ENCODE results near the gene PDGFD.

PDGFD gene

DNA sequence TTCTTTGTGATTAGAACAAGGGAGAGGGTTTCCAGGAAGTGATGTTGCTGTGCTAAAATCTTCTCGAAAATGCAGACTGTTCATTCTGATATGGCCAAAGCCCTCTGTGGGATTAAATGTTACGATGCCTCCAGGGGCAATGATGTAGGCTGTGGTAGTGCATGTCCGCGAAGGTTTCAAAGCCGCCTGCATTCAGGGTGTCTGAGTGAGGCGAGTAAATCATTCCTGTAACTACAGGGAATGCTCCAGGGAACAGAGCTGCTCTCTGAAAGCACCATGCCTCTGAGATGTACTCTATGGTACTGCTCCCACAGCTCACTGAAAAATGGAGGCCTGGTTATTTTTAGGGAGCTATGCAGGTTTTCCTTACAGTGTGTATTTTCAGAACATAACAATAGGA, 21.2 kb downstream of the PDGFD start:
- no peak for DNase-seq

DNA sequence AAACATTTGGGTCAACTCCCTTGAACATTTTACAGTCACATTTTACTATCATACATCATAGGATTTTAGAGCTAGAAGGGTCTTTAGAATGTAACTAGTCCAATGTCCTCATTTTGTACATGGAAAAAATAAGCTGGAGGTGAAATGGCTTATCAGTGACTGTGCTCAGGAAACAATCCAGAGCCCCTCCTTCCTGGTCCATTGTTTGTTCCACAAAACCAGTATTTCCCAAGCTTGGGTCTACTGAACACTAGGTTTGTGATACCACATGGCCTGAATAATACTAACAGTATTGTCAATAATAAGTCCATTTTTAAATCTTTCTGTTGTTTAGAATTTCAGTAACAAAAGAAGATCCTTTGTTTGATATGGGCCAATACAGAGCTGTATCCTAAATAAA, 27.1 kb downstream of the PDGFD start:
- DNase-seq = no peak

DNA sequence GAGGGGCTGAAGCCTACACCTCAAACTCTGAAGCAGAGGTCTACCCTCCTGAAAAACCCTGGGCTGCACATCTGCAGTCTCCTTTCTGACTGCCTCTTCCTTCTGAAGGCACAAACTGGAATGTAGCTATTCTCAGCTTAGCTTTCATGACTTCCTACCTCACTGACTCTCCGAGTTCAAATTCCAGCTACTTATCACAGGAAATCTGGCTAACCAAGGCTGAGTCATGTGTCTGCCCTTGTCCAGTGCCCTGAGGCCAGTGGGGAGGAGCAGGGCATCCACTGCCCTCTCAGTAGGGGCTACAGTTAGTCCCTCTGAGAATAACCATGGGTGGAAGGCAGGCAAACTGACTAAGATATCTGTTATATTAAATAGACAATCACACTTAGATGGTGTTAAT, 29.2 kb downstream of the PDGFD start:
- DNase-seq = no peak

DNA sequence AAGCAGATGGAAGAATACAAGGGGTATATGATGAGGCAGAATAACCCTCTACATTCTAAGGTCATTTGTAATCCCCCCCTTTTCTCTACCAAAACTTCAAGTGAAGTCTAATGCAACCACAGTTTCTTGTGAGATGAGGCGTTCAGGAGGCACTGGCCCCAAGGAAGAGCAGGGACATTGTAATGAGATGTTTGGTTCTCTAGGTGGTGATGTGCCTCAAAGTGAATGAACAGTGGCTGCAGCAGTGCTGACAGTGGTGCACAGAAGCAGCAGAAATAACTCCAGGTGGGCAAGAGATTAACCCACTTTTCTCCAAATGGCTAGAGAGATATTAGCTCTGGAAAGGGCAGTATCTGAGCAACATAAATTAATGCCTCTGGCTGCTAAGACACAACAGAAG, 33.8 kb downstream of the PDGFD start:
- no peak for DNase-seq

DNA sequence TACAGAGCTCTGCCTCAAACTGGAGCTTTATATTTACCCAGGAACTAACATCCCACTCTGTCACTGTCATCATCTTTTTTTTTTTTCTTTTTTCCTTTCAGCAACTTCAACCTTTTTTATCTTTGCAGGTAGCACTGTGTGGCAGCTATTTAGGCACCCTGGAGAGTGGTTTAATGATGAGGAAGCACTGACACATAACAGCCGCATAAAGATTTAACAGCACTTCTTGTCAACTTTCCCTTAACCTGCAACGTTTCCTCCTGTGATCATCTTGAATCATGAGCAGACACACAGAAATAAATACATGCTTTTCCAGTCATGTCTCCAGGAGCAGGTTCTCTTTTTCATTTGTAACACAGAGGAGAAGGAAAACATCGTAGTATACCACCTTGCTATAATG, 34.8 kb downstream of the PDGFD start:
- DNase-seq = no peak

DNA sequence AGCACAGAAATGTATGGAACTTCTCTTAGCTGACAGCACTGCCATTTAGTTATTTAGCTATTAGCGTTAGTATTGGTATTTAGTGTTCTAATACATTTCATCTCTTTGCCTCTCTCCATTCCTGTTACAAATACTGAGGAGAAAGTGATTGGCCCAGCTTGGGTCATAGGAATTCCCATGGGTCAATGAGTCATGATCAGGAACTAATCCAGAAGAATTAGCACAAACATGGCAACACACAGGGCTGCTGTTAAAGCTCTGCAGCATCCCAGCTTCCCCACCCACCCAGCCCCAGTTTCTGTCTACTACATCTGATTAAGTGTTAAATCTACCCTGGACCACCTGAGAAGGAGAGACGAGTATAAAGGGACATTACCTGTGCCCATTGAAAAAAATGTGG, 36.1 kb downstream of the PDGFD start:
- no peak for DNase-seq

DNA sequence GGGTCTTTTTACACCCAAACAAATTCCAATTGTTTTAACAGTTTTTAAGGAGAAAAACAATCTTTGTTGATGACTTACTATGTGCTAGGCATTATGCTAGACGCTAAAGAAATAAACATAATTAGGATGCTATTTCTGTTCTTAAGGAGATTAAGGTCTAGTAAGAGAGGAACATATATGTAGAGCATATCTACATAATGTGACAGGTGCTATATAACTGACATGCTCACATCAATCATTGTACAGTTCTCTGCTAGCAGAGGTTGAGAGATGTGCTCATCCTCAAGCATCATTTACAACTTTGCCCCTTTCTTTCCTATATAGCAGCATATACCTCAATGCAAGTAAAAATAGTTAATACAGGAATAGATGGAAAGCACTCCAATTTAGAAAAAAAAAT, 37.5 kb downstream of the PDGFD start:
- DNase-seq = no peak

DNA sequence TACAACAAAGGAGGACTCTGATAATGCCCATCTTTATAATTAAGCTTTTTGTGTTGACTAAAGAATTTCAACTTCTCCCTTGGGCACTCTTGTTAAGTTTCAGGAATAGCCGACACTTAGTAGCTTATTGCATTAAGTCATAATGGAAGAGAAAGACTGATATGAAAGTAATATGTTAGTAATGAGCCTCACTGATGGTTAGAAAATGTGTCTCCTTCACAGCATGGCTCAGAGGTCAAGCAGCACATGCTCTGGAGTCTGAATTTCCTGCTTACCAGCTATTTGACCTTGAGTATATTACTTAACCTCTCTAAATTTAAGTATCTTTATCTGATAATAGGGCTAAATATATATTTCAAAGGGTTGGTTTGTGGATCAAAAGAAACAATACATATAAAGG, 39.0 kb downstream of the PDGFD start:
- no peak for DNase-seq

DNA sequence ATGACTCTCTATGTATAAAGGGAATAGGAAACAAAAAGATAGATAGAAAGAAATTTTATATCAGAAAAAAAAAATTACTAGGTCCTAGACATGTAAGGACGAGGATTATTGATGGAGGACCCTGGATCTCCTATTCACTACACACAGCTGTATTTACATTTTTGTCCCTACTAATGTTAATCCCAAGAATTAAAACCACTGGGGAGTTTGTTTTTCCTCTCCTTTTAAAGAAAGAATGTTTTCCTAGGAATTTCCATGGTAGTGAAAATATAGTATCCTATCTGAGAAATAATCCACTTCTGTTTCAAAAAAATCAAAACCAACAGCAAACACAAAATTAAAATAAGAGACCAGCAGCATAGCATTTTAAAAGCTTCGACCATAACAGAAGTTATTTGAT, 41.1 kb downstream of the PDGFD start:
- DNase-seq = no peak

DNA sequence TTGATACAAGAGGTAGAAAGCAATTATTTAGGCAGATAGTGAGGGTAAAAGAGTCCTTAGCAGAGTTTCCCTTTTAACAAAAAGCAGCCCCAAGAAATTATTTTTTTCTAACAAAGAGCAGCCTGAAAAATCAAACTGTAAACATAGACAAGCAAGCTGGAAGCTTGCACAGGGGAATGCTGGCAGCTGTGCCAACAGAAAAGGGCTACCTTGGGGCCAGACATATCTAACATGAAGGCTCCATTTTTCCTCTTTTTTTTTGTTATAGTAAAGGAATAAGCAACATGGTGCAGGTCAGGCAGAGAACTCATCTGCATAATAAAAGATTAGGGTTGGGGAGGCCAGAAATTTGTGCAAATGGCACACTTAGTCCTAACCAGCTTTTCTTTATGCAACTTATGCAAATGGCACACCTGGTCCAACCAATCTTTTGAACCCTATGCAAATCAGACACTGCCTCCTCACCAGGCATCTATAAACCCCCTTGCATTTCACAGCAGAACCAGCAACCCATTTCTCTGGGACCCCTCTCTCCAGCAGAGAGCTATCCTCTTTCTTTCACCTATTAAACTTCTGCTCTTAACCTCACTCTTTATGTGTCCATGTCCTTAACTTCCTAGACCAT, 41.8 kb downstream of the PDGFD start:
- DNase-seq = no peak

DNA sequence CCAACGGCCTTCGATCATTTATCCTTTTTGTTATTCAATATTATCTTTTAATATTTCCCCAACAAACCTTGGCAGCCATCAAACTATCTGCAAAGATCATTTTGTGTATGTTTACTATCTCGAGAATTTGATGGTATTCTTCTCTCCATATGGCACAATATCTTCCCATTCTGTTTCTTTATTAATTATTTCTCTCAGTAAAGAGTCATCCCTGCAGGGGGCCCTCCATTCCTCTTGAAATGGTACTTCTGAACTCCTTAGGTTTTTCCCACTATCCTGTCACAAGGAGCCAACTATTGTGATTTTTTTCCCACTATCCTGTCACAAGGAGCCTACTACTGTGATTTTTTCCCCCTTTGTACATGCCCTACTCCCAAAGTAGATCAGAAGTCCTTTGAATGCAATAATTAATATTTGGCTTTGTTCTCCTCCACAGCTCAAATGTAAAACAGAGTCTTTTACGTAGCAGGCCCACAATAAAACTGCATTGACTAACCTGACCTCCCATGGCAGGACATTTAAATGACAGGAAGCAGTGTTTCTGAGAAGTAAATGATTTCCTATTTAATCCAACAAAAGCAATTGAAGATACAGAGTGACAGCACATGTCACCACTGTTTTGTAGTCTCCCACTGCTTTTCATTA, 43.3 kb downstream of the PDGFD start:
- DNase-seq = no peak

DNA sequence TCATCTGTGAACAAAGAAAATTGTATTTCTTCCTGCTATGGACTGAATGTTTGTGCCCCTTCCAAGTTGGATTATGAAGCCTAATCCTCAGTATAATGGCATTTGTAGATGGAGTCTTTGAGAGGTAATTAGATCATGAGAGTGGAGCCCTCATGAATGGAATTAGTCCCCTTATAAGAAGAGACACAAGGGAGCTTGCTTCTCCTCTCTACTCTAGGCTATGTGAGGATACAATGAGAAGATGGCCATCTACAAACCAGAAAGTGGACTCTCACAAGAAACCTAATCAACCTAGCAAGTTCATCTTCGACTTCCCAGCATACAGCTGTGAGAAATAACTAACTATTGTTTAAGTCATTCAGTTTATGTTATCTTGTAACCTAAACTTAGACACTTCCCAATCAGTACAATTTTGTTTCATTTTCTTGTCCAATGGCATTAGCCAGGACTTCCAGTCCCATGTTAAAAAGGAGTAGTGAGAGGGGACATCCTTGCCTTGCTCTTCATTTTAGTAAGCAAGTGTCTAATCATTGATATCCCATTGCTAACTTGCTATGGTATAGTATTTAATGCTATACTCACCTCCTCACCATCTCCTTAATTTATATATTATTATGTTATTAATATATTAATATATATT, 45.7 kb downstream of the PDGFD start:
- DNase-seq = no peak

DNA sequence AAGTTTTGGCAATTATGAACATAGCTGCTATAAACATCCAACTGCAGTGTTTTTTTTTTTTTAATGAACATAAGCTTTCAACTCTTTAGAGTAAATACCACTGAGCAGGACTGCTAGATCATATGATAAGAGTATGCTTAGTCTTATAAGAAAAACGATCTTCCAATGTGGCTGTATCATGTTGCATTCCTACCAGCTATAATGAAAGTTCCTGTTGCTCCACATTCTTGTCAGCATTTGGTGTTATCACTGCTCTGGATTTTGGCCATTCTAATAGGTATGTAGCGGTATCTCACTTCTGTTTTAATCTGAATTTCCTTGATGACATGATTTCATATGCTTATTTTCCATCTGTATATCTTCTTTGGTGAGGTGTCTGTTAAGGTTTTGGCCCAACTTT, 50.4 kb downstream of the PDGFD start:
- DNase-seq = no peak

DNA sequence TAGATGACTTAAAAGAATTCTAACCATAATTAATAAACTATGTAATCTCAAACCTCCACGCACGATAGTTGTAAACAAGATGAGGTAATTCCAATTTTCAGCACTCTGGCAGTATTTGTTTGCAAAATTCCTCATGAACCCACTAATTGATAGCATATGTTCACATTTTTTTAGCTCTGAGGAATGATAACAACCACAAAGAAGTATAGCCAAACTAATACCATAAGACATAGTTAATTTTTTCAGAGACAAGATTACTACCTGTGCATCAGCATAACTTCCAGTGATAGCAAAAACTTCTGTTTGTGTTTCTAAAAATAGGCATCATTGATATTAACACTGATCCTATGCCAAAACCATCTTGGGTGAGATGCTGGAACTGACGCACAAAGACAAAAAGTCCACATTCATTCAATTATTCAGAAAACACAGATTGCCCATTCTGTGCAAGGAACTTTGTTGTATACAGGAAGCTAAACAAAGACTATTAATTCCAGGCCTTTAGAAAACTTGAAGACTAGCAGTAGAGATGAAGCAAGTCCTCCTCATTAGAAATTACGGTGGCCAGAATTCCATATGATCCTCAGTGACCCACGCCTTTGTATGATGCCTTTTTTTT, 57.7 kb downstream of the PDGFD start:
- DNase-seq = no peak

DNA sequence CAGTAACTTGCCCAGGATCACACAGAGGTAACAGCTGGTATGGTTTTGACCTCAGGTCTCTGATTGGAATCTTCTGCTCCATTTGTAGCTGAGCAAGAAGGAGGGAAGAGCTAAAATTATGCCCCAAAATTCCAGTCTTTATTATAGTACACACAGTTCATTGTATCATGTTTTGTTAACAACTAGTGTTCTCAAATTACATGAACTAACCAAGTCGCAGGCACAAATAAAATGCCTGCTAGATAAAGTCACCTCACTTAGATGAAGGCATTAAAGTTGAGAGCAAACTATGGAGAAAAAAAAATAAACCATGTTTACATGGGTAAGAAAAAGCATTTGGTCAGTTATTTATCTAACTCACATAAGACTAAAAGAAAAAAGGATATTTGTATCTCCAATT, 58.8 kb downstream of the PDGFD start:
- DNase-seq = no peak

DNA sequence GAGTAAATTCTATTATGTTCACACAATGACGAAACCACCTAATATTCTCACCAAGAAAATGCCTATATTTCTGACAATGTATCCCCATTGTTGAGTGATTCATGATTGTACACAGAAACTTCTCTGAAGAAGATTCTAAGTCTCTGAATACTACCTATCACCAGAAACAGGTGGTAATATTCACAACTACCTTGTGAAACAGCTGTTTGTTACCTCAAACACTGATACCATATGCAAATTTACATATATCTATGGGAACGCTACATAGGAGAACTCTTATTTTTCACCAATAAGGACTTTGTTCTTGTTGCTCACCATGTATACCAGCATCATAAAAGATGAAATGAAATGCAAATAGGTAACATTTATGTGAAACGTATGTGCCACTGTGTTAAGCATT, 59.3 kb downstream of the PDGFD start:
- no peak for DNase-seq

DNA sequence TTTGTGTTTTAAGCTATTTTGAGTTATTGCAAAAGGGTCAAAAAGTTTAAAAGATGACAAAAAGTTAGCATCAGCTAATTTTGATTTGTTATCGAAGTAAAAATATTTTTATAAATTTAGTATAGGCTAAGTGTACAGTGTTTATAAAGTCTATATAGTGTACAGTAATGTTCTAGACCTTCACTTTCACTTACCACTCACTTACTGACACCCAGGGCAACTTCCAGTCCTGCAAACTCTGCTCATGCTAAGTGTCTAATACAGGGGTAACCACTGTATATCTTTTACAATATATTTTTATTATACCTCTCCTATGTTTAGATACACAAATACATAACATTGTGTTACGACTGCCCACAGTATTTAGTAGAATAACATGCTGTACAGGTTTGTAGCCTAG, 59.7 kb downstream of the PDGFD start:
- DNase-seq = no peak

DNA sequence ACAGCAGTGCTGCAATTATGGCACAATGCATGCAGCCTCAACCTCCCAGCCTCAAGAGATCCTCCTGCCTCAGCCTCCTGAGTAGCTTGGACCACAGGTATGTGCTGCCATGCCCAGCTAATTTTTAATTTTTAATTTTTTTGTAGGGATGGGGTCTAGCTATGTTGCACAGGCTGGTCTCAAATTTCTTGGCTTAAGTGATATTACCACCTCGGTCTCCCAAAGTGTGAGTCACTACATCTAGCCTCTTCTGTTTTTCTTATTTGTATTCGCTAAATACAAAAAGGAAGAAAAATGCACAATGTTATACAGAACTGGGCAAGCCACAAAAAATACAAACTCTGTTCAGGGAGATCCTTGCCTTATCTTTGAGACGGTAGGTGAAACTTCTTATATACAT, 65.4 kb downstream of the PDGFD start:
- no peak for DNase-seq

DNA sequence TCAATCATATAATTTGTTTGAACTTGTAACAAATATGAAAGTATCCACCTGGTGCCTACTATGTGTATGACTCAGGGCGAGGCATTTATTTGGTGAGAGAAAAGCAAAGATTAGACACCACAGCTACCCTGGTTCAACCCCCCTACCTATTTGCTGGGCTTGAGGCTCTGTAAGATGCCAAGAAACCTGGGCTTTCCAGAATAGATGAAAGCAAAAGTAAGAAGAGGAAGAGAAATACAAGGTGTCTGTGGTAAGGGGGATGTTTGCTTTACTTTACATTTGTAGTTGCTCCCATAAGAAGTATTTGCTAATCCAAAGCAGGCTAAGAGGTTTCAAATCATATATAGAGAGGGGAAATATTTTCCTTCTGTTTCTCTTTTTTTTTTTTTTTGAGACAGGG, 65.8 kb downstream of the PDGFD start:
- no peak for DNase-seq

DNA sequence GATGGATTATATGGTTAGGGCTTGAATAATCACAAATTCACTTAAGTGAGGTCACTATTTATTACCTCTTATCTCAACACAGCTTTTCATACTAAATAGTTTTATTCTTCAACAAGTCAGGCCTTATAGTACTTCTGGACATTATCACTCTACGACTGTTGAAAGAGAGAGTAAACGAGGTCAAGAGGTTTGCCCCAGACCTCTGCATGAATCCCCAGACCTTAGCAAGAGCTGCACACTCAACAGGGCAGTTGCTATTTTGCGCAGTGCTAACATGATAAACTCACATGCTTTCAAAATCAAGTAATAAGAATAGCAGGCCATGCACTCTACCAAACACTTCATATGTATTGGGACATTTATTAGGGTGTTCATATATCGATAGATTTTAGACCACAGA, 67.0 kb downstream of the PDGFD start:
- DNase-seq = no peak

DNA sequence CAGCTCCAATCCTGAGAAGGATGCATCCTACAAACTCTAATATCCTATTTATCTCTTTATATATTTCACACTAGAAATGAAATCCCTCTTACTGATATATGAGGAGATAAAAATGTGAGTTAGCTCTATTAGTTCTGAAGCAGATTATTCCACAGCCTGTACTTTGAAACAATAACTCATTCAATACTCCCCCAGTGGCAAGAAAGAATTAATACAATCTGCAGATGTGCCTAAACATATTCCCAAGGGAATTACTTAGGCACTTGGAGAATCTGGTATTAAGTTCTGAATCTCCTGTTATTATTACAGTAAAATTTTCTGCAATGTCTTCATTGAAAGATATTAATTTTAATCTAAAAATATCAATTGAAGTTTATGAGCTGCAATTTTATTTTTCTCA, 68.2 kb downstream of the PDGFD start:
- no peak for DNase-seq

DNA sequence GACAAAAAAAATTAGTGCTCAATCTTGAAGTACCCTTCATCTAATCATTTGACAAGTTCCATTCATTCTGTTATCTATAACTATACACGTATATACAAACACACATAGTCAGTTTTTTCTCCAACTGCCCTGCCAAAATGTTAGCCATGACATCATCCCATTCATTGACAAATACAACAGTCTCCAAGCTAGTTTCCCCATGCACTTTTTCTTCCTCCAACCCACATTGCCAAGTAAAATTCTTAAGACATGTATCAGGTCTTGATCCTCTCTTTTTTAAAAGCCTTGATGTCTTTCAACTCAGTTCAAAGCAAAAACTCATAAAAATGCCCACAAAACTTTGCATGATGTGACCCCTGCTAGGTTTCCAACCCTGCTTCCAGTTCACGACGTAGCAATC, 69.4 kb downstream of the PDGFD start:
- no peak for DNase-seq

DNA sequence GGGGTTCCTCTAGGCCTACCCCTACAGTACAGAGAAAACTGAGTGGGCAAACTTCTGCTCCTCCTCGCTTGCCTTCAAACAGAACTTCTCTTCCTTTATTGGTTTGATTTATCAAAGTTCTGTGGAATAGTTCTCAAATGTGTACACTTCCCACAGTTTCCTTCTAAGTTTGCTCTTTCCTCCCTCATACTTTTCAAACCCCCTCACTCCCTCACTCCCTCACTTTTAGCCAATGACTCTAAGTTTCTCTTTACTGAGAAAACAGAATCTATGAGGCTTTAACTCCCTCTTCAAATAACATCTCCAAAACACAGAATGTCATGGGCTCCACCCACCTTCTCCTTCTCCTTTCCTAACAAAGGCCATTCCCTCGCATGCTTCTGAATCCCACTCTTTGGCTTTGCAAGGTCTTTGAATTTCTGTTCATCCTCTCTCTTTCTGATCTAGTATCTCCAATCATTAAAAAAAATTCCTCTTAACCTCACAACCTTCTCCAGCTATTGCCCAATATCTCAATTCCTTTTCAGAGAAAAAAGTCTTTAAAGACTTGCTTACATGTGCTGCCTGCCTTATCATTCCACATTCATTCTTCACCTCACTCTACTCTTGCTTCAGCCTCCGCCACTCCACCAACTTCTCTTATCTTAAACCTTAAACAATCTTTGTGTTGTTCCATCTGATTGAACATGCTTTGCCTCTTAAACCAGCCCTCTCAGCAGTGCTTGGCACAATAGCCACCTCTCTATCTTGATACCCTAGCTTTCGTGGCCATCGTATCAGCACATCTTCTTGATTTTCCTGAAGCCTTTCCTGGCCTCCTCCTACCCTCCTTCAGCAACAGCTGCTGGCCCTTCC, 70.3 kb downstream of the PDGFD start:
- DNase-seq = no peak

Data from activated CD4-positive, alpha-beta T cell treated with anti-CD3 and anti-CD28 coated beads for 48 hours (primary cell).